ENCODE measurements around the gene CALU.

CALU gene

DNA sequence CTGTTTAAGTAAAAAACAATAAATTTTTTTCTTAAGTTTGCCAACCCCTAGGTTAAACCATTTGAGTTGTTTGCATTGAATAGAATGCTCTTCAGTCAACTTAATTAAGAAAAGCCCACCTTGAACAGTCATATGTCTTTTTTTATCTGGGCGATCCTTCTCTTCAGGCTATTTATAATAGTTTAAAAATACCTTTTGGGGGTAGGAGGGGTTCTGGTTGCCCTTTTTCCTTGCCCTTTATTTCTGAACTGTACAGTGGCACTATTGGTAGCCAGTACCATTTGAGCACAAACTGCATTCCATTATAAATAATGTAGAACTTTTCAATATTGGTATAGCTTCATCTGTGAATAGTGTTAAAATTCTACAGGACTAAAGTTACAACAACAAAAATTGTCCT lies 13.1 kb downstream of the CALU start:
- no peak for FAIRE-seq

DNA sequence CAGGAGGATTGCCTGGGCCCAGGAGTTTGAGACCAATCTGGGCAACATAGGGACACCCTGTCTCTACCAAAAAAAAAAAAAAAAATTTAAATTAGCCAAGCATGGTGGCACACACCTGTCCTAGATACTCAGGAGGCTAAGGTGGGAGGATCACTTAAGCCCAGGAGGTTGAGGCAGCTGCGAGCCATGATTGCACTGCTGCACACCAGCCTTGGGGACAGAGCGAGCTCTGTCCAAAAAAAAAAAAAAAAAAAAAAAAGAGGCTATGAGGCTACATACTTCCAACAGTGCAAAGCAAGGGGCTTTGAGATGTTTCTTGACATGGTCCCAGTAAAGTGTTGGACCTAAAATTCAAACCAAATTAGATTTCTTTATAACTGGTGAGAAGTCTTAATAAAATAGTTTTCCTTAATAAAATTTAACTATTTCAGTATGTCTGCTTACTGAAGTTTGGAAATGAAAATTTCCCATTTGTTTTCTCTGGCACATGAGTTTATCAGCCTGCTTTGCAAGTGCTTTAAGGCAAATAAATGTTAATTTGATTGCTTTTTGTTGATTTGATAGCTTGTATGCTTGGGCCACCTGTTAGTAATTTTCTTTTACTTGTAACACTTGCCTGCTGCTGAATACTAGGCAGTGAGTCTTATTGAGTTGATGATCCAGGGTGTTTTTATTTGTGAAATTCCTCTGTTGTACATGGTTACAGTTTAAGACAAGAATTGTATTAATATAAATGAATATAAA lies 16.1 kb downstream of the CALU start:
- FAIRE-seq = no peak

DNA sequence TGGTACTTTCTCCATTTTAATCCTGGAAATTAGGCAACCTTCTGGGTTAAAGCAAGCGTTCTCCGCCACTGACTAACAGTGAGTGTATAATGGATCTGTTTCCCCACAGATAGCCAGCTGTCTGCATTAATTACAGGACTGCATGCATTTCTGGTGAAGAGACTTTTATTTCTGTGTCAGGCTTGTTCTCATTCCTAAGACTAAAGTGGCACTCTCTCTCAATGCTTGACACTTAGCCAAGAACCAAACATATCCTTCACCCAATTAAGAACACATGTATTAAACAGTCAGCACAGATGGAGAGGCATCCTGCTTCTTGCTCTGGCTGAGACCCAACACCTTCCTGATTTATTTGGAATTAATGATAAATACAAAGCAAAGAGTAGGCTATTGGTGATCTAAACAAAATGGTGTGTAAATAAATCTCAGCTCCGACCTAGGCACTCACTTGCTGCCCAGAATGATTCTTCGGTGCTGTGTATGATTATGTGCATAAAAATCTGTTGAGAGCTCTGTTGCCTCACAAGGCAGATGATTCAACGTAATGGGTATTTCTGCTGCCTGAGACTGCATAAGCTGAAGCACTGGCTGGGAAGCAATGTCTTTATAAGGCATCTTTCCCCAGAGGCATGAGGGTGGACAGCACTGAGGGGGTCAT lies 16.8 kb downstream of the CALU start:
- no peak for FAIRE-seq

DNA sequence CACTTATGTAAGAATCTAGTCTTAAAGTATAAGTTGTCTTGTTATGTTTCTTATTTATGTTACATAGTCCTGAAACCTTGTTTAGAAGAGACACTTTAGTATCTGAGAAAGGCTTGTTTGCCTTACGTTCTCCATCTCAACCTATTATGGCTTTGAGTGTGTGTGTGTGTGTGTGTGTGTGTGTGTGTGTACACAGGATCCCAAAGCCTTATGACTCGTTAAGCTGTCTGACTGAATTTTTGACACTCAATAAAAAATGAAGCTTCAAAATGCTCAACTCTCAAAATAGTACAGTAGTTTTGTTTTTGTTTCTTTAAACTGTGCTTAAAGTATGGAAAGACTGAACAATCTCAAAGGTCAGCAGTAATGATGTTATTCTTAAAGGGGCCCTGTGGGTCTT lies 18.0 kb downstream of the CALU start:
- FAIRE-seq = no peak

DNA sequence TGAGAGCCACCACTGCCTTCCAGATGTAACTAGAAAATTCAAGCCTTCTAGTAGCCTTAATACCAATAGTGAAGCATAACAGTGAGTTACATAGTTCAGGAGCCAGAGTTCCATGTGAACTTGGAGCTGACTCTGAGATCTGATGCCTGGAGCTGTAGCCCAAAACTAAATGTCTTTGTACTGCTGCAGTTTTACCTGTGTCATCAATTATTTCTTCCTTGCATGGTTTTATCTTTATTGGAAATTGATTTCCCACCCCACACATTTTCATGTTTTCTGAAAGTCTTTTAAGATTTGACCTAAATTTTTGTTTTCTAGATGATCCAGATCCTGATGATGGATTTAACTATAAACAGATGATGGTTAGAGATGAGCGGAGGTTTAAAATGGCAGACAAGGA lies 19.4 kb downstream of the CALU start:
- no peak for FAIRE-seq

DNA sequence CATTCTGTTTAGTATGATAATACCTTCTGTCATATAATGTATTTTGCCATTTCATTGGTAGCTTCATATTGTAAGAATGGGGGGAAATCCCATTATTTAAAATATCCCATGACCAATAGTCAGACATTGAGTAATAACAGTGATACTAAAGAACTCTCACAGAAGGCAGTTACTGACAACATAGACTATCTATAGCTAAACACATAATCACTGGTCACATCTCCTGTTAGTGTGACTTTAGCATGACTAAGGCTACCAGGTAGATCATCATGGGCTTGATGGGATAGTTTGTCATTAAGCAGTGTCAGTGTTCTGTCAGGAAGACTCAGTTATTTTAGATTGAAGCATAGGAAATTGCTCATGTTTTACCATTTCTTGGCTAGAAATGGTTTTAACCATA lies 20.1 kb downstream of the CALU start:
- no peak for FAIRE-seq

DNA sequence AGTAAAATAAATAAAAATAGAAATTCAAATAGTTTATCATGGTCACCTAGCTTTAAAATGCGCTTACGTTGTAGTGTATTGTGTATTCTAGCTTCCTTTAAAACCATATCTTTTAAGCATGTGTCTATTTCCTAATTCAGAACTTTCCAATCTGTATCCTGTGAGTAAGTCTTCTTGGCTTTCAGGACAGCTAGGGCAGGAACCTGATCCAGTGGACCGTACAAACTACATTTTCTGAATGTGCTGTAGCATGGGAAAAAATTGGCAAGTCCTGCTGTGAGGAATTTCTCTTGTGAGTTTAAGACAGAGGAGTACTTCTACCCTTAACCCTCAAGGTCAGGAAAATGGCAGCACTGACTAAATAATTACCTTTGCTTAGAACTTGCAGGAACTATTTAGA lies 24.4 kb downstream of the CALU start:
- FAIRE-seq = no peak

DNA sequence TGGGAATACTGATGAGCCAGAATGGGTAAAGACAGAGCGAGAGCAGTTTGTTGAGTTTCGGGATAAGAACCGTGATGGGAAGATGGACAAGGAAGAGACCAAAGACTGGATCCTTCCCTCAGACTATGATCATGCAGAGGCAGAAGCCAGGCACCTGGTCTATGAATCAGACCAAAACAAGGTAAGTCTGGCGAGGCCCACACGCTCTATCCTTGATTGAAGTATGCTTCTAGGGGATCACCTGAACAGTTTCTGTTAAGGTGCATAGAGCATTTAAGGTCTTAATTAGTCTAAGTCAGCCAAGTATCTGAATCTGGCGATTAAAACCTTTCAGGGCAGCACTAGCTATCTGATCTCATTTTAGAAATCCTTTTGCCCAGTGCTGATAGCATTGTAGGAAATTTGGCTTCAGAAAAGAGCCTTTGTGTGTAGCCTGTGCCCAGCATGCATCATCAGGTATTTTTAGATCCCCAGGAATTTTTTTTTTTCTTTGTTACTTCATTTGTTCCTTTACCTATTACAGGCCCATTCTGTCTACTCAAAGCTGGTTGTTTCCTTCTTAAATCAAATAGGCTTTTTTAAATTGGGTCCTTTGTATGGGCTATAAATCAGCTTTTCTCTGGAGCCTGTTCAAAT lies 28.4 kb downstream of the CALU start:
- no peak for FAIRE-seq

DNA sequence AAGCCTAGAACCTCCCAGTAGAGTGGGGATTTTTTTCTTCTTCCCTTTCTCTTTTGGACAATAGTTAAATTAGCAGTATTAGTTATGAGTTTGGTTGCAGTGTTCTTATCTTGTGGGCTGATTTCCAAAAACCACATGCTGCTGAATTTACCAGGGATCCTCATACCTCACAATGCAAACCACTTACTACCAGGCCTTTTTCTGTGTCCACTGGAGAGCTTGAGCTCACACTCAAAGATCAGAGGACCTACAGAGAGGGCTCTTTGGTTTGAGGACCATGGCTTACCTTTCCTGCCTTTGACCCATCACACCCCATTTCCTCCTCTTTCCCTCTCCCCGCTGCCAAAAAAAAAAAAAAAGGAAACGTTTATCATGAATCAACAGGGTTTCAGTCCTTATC lies 31.1 kb downstream of the CALU start:
- no peak for FAIRE-seq

DNA sequence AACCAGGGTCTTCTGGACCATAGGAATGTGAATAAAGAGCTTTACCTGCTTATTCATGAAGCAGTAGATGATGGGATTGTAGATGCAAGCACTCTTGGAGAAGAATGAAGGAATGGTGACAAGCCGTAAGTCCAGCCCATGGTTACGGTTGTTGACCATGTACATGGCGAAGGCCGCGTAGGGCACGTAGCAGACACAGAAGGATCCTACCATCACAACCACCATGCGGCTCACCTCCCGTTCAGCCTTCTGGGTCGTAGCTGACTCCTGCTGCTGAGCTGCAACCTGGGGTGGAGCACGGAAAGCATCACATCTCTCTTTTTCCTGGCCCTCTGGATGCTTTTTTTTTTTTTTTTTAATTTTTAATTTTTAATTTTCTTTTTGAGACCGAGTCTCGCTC lies 34.4 kb downstream of the CALU start:
- FAIRE-seq = no peak

DNA sequence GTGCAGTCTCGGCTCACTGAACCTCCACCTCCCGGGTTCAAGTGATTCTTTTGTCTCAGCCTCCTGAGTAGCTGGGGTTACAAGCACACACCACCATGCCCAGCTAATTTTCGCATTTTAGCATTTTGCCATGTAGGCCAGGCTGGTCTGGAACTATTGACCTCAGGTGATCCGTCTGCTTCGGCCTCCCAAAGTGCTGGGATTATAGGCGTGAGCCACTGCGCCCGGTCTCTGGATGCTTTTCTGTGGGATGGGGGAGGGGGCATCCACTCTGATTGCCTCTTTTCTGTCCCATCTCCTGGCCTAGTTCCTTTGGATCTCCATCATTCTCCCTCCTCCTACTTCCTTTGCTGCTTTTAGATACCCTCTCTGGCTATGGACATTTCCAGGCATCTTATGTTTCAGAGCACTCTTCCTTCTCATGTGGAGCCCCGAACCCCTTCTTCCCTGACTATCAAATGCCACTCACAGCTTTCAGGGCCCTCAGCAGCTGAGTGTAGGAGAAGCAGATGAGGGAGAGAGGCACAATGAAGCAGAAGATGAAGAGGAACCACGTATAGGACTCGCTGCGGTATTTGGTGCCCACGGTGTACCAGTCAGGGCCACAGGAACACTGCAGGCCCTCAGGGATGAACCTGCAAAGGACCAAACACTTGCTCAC lies 35.0 kb downstream of the CALU start:
- no peak for FAIRE-seq

DNA sequence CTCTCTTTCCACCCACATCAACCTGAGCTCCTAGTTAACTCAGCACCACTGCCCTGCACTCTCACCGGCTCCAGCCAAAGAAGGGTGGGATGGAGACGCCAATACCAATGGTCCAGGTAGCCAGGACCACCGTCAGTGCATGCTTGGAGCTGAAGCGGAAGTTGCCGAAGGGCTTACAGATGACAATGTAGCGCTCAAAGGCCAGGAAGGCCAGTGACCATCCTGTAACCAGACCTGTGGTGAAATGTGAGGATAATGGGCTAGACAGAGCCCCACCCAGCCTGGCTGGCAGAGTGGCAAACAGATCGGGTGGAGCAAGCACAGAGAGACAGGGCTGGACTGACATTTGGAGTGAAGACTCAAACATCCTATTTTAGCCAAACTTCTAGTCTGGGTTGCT lies 35.8 kb downstream of the CALU start:
- no peak for FAIRE-seq

DNA sequence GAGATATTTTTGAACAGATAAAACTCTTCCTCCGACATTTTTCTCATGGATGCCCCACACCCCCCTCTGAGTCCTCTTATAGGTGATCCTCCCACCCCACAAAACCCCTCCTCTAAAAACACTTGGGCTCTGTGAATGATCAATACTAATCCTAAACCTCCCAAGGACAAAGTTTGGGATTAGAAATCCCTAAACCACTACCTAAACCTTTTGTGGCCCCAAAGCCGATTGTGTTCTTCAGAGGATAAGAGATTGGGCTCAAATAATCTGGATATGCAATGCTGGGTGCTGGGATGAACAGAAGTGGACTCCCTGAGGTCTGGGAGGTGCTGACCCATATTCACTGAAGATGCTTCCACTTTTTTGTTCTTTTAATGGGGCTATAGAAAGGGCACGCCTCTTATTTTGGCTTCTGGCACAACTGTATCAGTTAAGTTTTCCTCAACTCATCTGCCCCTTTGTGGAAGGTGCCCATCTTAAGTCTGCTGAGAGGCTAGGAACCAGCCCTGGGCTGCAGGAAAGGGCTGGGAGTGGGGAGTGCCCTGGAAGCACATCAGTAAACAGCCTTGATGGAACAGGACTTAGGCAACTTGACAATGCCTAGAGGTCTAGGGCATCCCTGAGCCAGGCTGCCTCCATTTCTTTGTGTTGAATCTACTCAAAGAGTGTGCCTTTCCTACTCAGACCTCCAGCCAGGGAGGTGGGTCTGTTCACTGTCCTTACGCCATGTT lies 36.8 kb downstream of the CALU start, which contains the start of gene OPN1SW:
OPN1SW (minus strand) TSS at position 51 of the 731 bp plus-strand sequence; CDS start at position 38, 13 bp downstream.
- no peak for FAIRE-seq

DNA sequence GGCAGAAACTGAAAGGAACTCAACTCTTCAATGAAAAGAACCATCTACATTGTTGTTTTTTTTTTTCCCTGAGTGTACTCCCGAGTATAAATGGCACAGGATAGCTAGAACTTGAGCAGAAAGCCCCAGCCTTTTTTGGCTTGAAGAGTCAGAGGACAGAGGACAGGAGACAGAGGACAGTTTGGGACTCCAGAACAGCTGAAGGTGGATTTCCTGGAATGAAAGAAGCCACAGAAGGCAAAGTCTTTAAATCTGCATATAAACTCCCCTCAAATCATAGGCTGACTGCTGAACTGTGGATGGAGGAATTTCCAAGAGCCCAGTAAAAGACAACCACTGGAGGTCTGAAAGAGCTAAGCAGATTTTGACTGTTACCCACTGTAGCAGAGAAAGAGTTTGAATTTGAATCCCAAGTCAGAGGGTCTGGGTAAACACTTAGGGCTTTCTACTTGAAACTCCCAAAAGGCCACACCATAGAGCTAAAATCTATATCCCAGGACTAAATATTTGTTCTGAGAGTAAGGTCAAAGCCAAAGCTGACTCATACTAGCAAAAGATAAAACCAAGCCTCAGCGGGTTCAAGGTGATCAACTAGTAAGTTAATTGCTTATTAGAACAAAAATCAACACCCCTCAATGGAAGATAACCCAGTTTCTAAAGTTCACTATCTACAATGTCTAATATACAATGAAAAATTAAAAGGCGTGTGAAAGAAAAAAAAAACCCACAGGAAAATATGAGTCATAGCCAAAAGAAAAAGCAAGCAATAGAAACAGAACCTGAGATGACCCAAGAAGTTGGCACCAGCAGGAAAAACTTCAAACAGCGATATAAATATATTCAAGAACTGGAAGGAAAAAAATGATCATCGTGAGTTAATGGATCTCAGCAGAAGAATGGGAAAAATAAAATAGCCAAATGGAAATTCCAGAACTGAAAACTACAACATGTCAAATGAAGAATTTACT lies 38.3 kb downstream of the CALU start:
- no peak for FAIRE-seq

DNA sequence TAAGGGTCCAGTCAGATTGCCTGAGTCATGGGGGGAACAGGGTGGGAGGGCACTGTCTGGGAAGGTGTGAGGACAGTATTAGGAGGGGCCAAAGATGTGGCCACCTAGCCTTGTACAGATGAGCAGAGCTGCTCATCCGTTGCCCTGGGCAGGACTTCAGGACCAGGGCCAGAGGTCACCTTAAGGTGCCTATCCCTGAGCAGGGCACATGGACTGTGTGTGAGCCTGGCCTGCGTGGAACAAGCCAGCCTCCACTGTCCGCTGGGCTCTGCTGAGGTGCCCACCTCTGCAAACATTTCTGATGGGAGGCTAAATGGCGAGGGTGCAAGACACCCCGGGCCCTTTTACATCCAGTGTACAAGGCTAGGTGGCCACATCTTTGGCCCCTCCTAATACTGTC lies 39.8 kb downstream of the CALU start:
- no peak for FAIRE-seq

DNA sequence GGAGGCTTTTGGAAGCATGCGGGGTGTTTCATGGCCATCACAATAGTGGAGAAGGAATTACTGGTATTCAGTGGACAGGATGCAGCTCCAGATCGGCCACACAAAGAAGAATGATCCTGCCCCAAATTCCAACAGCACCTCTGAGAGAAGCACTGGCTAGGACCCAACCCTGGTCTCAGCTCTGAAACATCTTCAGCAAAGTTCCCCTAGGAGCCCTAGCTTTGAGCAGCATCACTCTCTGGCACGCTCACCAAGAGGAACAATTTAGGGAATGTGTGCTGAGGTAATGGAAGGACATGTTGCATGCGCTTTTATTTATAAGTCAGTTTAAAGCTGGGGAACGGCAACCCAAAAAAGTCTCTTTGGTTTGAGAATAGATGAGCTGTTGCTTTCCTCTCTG lies 42.0 kb downstream of the CALU start:
- FAIRE-seq = no peak

DNA sequence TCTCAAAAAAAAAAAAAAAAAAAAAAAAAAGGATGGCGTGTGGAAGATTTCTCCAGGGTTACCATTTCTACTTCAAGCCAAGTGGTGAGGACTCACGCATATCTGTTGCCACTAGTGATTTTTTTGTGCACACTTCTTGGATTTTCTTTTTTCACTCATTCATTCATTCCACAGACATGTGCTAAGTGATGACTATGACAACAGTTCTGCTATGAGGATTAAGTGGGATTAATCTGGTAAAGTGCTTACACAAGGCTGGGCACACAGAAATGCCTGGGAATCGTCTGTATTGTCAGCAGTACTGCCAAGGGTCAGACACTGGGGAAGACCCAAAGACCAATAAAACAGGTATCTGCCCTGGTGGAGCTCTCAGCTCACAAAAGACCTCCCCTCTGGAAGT lies 42.7 kb downstream of the CALU start:
- no peak for FAIRE-seq

DNA sequence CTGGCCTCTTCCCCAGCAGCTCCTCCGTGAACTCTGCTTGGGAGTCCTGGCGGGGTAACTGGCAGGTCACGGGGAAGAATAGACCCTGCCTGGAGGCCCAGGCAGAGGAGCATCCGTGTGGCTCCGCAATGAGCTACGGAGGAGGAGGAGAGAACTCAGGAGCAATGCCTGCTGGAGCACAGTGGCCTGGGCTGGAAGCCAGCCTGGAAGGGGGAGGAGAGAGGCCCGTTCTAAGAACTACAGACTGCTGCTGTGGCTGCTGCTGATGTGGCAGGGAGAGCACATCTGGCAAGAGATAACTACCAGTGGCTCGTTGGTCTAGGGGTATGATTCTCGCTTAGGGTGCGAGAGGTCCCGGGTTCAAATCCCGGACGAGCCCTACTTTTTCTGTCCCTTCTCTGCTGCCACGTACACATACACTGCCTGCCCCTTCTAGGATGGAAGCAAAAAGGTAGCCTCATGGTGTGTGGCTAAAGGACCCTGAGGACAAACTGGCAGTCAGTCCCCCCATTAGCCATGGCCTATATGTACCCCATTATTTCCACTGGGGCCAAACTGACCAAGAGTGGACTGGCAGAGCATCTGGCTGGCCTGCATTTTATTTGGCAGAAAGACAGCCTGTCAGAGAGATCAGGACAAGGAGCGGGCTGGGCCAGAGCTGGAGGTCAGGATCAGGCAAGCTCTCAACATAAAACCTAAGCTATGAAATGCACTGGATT lies 44.1 kb downstream of the CALU start:
- FAIRE-seq = no peak

DNA sequence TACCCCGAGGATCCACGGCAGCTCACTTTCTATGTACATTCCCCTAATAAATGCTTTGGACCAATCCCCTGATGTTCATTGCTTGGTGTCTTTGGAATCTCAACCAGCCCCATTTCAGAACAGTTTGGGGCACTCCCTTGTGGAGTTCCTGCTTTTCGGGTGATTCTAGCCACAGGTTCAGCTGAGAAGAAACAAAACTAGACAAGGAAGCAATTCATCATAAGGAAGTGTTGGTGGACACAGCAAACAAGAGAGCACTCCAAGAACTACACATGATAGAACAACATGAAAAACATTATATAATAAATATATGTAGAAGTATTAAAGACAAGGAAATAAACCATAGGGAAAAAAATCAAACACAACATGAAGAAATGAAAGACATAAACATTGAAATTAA lies 46.6 kb downstream of the CALU start:
- FAIRE-seq = no peak

DNA sequence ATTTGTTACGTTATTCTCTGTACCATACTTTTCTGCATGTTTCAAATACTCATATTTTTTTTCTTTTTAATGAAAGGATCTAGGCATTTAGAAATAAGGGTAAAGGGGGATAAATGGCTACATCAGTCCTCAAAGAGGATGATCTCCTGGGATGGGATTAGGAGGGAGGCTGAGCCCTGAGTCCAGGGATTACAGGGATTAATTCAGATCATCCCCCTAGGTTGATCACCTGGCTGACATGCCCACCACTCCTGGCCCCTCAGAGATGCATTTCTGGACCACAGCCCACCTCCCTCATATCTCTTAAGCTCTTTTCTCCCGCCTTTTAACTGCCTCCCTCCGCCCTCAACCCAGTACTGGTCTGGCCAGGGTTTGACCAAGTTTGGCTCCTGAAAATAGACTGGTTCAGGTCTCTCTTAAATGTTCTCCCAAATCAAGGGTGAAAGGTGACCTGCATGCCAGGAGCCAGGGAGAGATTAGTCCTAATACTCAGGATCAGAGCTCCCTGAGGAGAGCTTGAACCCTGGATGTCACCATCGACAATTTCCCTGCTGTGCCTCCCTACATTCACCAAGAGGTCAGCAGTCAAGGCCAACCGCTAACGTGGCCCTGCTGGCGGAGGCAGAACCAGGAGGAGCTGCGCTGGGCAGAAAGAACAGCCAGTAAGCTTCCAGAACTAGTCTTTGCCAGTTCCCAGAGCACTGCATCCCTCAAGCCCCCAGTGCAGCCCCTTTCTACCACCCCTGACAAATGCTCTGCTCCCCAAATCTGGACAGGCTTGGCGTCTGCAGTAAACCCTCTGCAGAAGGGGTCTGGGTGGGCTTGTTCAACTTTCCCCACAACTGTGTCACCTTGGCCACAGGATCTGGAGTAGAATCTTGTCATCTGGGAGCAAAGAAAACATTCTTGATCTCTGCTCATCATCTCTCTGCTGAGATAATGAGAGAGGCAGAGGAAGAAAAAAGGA lies 49.6 kb downstream of the CALU start:
- no peak for FAIRE-seq
